GM18505 (cell line): ENCODE results near the gene MAPK8IP2.

ENCODE experiments used
- ATAC-seq: cut with Tn5 transposase; IDR thresholded peaks from one replicate; pipeline ENCODE4 v1.9.1; 2021; ENCODE audit not compliant: unreplicated experiment
- POLR2A ChIP-seq: IDR thresholded peaks from 4 replicates; pipeline ENCODE4 v1.6.1; 2011; ENCODE audit warnings: borderline replicate concordance; ENCODE audit not compliant: insufficient read depth, insufficient read length; ENCODE audit errors: extremely low read depth

MAPK8IP2 gene

GRCh38 chr22:50600538-50600937 lies at the start of gene MAPK8IP2:
Gene MAPK8IP2 (plus strand): TSS chr22:50600793. CDS start chr22:50600819, 26 bp downstream.
- no peak for ATAC-seq
- TF ChIP-seq POLR2A, result no peak

GRCh38 chr22:50551160-50551752 lies 49.3 kb upstream of the MAPK8IP2 start:
- TF ChIP-seq POLR2A, result no peak
- ATAC-seq, result no peak

- ATAC-seq, result no peak
- no peak for TF ChIP-seq POLR2A
Measured at GRCh38 chr22:50553310-50553709, 47.3 kb upstream of the MAPK8IP2 start.

GRCh38 chr22:50556703-50557102 lies 43.9 kb upstream of the MAPK8IP2 start:
- ATAC-seq, result no peak

GRCh38 chr22:50560034-50560433 lies 40.6 kb upstream of the MAPK8IP2 start:
- no peak for TF ChIP-seq POLR2A
- no peak for ATAC-seq

More at GRCh38 chr22:50556703-50557102, 43.9 kb upstream of the MAPK8IP2 start:
- no peak for TF ChIP-seq POLR2A

GRCh38 chr22:50561401-50562358 lies 38.9 kb upstream of the MAPK8IP2 start:
- TF ChIP-seq POLR2A, result no peak
- ATAC-seq, result no peak

- peak; percentile 61 for TF ChIP-seq POLR2A
Measured at GRCh38 chr22:50562523-50563412, 37.8 kb upstream of the MAPK8IP2 start, which contains the start of gene SYCE3. Gene SYCE3 (minus strand): TSS chr22:50562919. CDS start chr22:50556405, 6,514 bp downstream.

GRCh38 chr22:50563413-50564160 lies 37.0 kb upstream of the MAPK8IP2 start:
- ATAC-seq, result no peak
- TF ChIP-seq POLR2A, result no peak

More at GRCh38 chr22:50562523-50563412, 37.8 kb upstream of the MAPK8IP2 start, which contains the start of gene SYCE3:
- ATAC-seq, result peak; percentile 90

- ATAC-seq, result no peak
- TF ChIP-seq POLR2A, result no peak
Measured at GRCh38 chr22:50564289-50564688, 36.3 kb upstream of the MAPK8IP2 start.

GRCh38 chr22:50567721-50568252 lies 32.8 kb upstream of the MAPK8IP2 start:
- TF ChIP-seq POLR2A, result no peak

GRCh38 chr22:50568626-50569025 lies 32.0 kb upstream of the MAPK8IP2 start:
- no peak for TF ChIP-seq POLR2A
- ATAC-seq, result no peak

More at GRCh38 chr22:50567721-50568252, 32.8 kb upstream of the MAPK8IP2 start:
- no peak for ATAC-seq

- no peak for TF ChIP-seq POLR2A
- no peak for ATAC-seq
Measured at GRCh38 chr22:50569041-50569459, 31.5 kb upstream of the MAPK8IP2 start.

GRCh38 chr22:50569896-50570535 lies 30.6 kb upstream of the MAPK8IP2 start:
- ATAC-seq, result no peak
- TF ChIP-seq POLR2A, result no peak
